ENCODE data around the gene TJP3.

The TJP3 gene

DNA sequence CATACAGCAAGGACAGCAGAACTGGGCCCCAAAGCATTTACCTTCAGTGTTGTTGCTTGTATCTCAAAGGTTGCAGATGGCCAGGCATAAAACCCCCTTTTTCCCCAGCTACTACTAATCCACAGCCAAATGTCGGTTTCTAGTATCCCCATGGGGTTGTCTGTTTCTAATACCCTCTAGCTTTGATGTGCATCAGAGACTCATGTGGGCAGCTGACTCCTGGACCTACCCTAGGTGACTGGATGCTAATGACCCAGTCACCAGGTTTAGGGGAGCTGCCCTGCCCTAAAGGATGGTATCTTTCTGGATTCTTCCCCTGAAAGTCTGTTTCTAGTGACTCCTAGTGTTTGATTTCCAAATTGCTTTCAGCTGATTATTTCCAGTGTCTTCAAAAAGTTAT, 23.9 kb downstream of the TJP3 start:
- H3K9ac ChIP-seq (ENCODE audit: low read length), result no peak overlapping the region
- no peaks in the 10 kb centered on the region for H3K27me3 ChIP-seq (ENCODE audit: low read length)
- no peak overlapping the region for H3K4me2 ChIP-seq (ENCODE audit: low read depth, low read length, poor library complexity, severe bottlenecking)
- H4K20me1 ChIP-seq (ENCODE audit: low read depth, low read length), result no peaks in the 10 kb centered on the region
- H3K9me3 ChIP-seq (ENCODE audit: insufficient read depth, low read length), result no peaks in the 10 kb centered on the region
- no peaks in the 10 kb centered on the region for H3K9me2 ChIP-seq (replicated peaks; ENCODE audit: insufficient read depth, low read length)
- no peak overlapping the region for H3K27ac ChIP-seq (ENCODE audit: low read depth, low read length)
- no peak overlapping the region for H3K4me3 ChIP-seq (ENCODE audit: insufficient read depth, low read length, poor library complexity, severe bottlenecking)
- TF ChIP-seq, protein P1, sequence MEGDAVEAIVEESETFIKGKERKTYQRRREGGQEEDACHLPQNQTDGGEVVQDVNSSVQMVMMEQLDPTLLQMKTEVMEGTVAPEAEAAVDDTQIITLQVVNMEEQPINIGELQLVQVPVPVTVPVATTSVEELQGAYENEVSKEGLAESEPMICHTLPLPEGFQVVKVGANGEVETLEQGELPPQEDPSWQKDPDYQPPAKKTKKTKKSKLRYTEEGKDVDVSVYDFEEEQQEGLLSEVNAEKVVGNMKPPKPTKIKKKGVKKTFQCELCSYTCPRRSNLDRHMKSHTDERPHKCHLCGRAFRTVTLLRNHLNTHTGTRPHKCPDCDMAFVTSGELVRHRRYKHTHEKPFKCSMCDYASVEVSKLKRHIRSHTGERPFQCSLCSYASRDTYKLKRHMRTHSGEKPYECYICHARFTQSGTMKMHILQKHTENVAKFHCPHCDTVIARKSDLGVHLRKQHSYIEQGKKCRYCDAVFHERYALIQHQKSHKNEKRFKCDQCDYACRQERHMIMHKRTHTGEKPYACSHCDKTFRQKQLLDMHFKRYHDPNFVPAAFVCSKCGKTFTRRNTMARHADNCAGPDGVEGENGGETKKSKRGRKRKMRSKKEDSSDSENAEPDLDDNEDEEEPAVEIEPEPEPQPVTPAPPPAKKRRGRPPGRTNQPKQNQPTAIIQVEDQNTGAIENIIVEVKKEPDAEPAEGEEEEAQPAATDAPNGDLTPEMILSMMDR (IDR thresholded peaks at IDR 0.05; ENCODE audit: insufficient read depth, low read length, poor library complexity, severe bottlenecking), result no peak
- no peak for TF ChIP-seq EZH2phosphoT487 (conservative IDR thresholded peaks at IDR 0.05; ENCODE audit: low read length)
- H3K79me2 ChIP-seq (ENCODE audit: insufficient read depth, low read length), result no peaks in the 10 kb centered on the region
- H2AFZ ChIP-seq (ENCODE audit: low read depth, low read length, severe bottlenecking), result no peak overlapping the region
- H3K36me3 ChIP-seq (ENCODE audit: low read length), result no peaks in the 10 kb centered on the region
- no peaks in the 10 kb centered on the region for H3F3A ChIP-seq (ENCODE audit: insufficient read depth)

DNA sequence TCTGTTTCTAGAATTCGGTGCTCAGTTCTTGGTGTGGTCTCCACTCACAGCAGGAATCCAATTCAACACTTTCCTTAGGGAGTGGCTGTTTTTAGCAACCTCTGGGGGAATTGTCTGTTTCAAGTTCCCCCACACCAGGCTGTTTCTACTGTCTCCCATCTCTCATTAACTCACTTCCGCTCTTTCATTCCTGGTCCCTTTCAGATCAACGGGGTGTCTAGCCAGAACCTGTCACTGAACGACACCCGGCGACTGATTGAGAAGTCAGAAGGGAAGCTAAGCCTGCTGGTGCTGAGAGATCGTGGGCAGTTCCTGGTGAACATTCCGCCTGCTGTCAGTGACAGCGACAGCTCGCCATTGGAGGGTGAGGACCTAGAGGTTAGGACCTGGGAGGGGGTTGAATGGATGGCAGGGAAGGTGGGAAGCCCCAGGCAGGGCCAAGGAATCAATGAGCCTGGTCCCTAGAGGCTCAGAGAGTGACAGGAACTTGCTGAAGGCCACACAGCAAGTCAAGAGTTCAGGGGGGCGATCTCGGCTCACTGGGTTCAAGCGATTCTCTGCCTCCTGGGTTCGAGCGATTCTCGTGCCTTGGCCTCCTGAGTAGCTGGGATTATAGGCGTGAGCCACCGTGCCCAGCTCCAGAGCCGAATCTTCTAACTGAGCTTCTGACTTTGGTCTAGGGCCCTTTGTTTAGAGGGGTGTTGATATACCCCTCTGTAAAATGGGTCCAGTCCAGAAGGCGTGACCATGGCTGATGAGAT, 25.5 kb downstream of the TJP3 start:
- no peaks in the 10 kb centered on the region for H3K9me2 ChIP-seq (replicated peaks; ENCODE audit: insufficient read depth, low read length)
- no peak overlapping the region for H3K27ac ChIP-seq (ENCODE audit: low read depth, low read length)
- no peak for TF ChIP-seq EZH2phosphoT487 (conservative IDR thresholded peaks at IDR 0.05; ENCODE audit: low read length)
- TF ChIP-seq, protein P1 (IDR thresholded peaks at IDR 0.05; ENCODE audit: insufficient read depth, low read length, poor library complexity, severe bottlenecking), result no peak
- H3K27me3 ChIP-seq (ENCODE audit: low read length), result no peaks in the 10 kb centered on the region
- H2AFZ ChIP-seq (ENCODE audit: low read depth, low read length, severe bottlenecking), result no peak overlapping the region
- H3K9me3 ChIP-seq (ENCODE audit: insufficient read depth, low read length), result no peaks in the 10 kb centered on the region
- H3K79me2 ChIP-seq (ENCODE audit: insufficient read depth, low read length), result no peaks in the 10 kb centered on the region
- no peaks in the 10 kb centered on the region for H3F3A ChIP-seq (ENCODE audit: insufficient read depth)
- H4K20me1 ChIP-seq (ENCODE audit: low read depth, low read length), result no peaks in the 10 kb centered on the region
- H3K36me3 ChIP-seq (ENCODE audit: low read length), result no peaks in the 10 kb centered on the region
- no peak overlapping the region for H3K4me3 ChIP-seq (ENCODE audit: insufficient read depth, low read length, poor library complexity, severe bottlenecking)
- H3K4me2 ChIP-seq (ENCODE audit: low read depth, low read length, poor library complexity, severe bottlenecking), result no peak overlapping the region
- no peak overlapping the region for H3K9ac ChIP-seq (ENCODE audit: low read length)

DNA sequence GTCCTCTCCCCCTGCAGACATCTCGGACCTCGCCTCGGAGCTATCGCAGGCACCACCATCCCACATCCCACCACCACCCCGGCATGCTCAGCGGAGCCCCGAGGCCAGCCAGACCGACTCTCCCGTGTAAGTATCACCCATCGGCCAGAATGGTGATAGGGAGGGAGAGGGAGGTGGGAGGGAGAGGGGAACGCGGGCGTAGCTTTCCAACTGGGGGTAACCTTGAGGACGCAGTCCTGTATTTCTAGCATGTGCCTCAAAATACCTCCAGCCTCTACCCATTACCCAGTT, 26.1 kb downstream of the TJP3 start:
- Histone ChIP-seq H3K9ac (ENCODE audit: low read length) (no peak overlapping the region), H3K9me3 (ENCODE audit: insufficient read depth, low read length) (no peaks in the 10 kb centered on the region), H3K4me2 (ENCODE audit: low read depth, low read length, poor library complexity, severe bottlenecking) (no peak overlapping the region), H2AFZ (ENCODE audit: low read depth, low read length, severe bottlenecking) (no peak overlapping the region), H3K4me3 (ENCODE audit: insufficient read depth, low read length, poor library complexity, severe bottlenecking) (no peak overlapping the region), H3K9me2 (replicated peaks; ENCODE audit: insufficient read depth, low read length) (no peaks in the 10 kb centered on the region), H4K20me1 (ENCODE audit: low read depth, low read length) (no peaks in the 10 kb centered on the region), H3K79me2 (ENCODE audit: insufficient read depth, low read length) (no peaks in the 10 kb centered on the region), H3K36me3 (ENCODE audit: low read length) (no peaks in the 10 kb centered on the region), H3K27me3 (ENCODE audit: low read length) (no peaks in the 10 kb centered on the region), H3F3A (ENCODE audit: insufficient read depth) (no peaks in the 10 kb centered on the region), H3K27ac (ENCODE audit: low read depth, low read length) (no peak overlapping the region)
- TF ChIP-seq, protein P1 (IDR thresholded peaks at IDR 0.05; ENCODE audit: insufficient read depth, low read length, poor library complexity, severe bottlenecking), result no peak
- TF ChIP-seq EZH2phosphoT487 (conservative IDR thresholded peaks at IDR 0.05; ENCODE audit: low read length), result no peak
